SK-N-MC (cell line): ENCODE data around the gene FNDC3B.

Experiments used
- DNase-seq: peaks from one replicate; pipeline ENCODE4 v3.0.0-alpha.2; 2011; ENCODE audit warnings: low read depth, low spot score
- H3K27ac ChIP-seq: fragments of 200-600 bp; sonication (generic); 2 replicates; pipeline ENCODE4 v1.5.1; 2016; ENCODE audit warnings: mixed run types
- H3K36me3 ChIP-seq: fragments of 200-600 bp; sonication (generic); 2 replicates; pipeline ENCODE4 v1.6.1; 2017; ENCODE audit warnings: antibody characterized with exemption, low read length, mixed read lengths; ENCODE audit not compliant: insufficient read depth
- H3K4me3 ChIP-seq: fragments of 200-600 bp; sonication (generic); 2 replicates; pipeline ENCODE4 v1.5.1; 2016
- H3K9ac ChIP-seq: fragments of 200-600 bp; sonication (generic); 2 replicates; pipeline ENCODE4 v1.8.0; 2017; ENCODE audit warnings: mixed run types, mixed read lengths; ENCODE audit not compliant: insufficient read length
- H3K9me3 ChIP-seq: fragments of 200-600 bp; sonication (generic); 2 replicates; pipeline ENCODE4 v1.6.1; 2017; ENCODE audit warnings: low read depth, mild to moderate bottlenecking, antibody characterized with exemption, low read length, moderate library complexity, mixed read lengths
- EZH2 ChIP-seq: fragments of 200-600 bp; sonication (generic); IDR thresholded peaks from one replicate; pipeline ENCODE4 v1.6.1; 2017; ENCODE audit warnings: antibody characterized with exemption
- FOXP2 ChIP-seq: optimal IDR thresholded peaks from 2 replicates; pipeline ENCODE3; 2011; ENCODE audit warnings: mild to moderate bottlenecking, moderate library complexity; ENCODE audit not compliant: insufficient read depth; ENCODE audit errors: extremely low read length, control extremely low read depth
- POLR2AphosphoS5 ChIP-seq: IDR thresholded peaks from 2 replicates; pipeline ENCODE4 v1.6.1; 2012; ENCODE audit warnings: mild to moderate bottlenecking, low read depth, low read length, borderline replicate concordance

Gene FNDC3B

DNA sequence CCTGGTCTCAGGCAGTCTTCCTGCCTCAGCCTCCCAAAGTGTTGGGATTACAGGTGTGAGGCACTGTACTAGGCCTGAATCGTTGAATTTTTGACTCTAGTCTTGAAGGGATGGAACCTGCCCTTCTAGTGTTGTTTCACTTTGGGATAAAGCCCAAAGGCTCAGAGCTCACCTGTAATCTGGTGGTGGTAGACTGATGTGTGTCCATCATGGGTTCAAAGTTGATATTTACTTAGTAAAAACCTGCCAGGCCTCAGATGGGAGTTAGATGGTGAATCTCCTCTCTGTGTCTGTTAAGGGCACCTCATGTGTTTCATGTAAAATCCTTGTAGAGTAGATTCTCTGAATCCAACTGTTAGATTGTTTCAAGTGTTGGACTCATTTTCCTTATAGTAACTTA lies 41.1 kb downstream of the FNDC3B start:
- TF ChIP-seq EZH2, result no peak
- TF ChIP-seq FOXP2, result no peak
- TF ChIP-seq POLR2AphosphoS5, result no peak
- Histone ChIP-seq H3K4me3 (no peak overlapping the region), H3K9me3 (no peaks in the 10 kb centered on the region), H3K27ac (no peak overlapping the region), H3K9ac (no peak overlapping the region), H3K36me3 (0 out of 2 replicates have a peak, but pooled peaks cover 7% of the 10 kb centered on the region)
- DNase-seq, result no peak

DNA sequence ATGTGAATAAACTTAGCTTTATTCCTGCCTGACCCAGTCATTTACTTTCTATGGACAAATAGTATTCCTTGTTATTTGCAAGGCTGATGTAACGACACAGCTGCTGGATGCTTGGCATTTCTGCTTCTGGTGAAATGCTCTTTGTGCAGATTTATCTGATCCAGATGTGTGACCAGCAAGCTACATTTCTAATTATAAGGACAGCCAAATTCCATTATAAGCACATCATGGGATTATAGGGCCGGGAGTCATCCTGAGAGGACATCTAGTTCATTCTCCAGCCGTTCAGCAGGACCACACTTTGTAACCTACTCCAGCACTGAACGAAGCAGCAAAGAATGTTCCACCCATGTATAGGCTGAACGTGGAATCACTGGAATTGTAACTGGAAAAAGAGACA lies 42.9 kb downstream of the FNDC3B start:
- peak; percentile 85 for DNase-seq
- Histone ChIP-seq H3K36me3 (0 out of 2 replicates have a peak, but pooled peaks cover 7% of the 10 kb centered on the region), H3K9ac (peak overlapping the region; percentile 62), H3K9me3 (no peaks in the 10 kb centered on the region), H3K27ac (peak overlapping the region; percentile 93), H3K4me3 (peak overlapping the region; percentile 50)
- TF ChIP-seq EZH2 (no peak), POLR2AphosphoS5 (peak; percentile 34; the same call in 1 of the 2 replicates)

- TF ChIP-seq FOXP2 (no peak), POLR2AphosphoS5 (no peak), EZH2 (no peak)
- no peak for DNase-seq
- H3K4me3 ChIP-seq, result peak overlapping the region; percentile 50
- no peaks in the 10 kb centered on the region for H3K9me3 ChIP-seq
- 0 out of 2 replicates have a peak, but pooled peaks cover 7% of the 10 kb centered on the region for H3K36me3 ChIP-seq
- peak overlapping the region; percentile 93 for H3K27ac ChIP-seq
- peak overlapping the region; percentile 62 for H3K9ac ChIP-seq
Measured at GRCh38 chr3:172082820-172083513, 43.6 kb downstream of the FNDC3B start.

- 0 out of 2 replicates have a peak, but pooled peaks cover 7% of the 10 kb centered on the region for H3K36me3 ChIP-seq
- H3K4me3 ChIP-seq, result no peak overlapping the region
- H3K9me3 ChIP-seq, result no peaks in the 10 kb centered on the region
- H3K9ac ChIP-seq, result no peak overlapping the region
- TF ChIP-seq FOXP2 (no peak), EZH2 (no peak), POLR2AphosphoS5 (no peak)
- no peak for DNase-seq
- no peak overlapping the region for H3K27ac ChIP-seq
Measured at GRCh38 chr3:172083995-172084409, 44.6 kb downstream of the FNDC3B start.

DNA sequence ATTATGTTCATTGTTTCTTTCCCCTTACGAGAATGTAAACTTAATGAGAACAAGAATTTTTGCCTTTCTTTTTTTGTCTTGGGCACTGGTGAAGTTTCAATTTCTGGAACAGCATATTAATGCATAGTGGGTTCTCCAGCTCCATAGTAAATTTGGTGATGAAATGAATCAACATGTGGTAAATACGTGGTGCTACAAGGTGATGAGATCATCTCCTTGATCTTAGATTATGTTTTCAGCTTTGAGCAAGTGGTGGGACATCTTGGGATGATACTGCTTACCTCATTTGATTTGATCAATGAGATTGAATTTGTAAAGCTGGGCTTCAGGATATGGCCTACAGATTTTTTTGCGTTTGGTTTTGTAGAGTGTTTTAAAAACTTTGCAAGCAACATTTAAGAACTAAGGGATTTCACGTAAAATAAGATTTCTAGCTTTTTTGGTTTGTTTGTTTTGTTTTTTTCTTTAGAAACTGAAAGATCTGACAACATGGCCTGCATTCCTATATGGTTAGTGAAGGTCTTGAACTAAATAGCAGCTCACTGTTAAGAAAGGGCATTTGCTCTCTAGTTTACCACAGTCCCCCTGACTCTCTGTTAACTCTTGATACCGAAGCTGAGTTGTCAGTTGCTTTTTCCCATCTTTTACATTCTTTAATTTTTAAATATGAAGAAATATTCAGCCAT lies 45.6 kb downstream of the FNDC3B start:
- DNase-seq, result no peak
- no peak overlapping the region for H3K4me3 ChIP-seq
- H3K9ac ChIP-seq, result no peak overlapping the region
- peak overlapping the region; percentile 58 for H3K27ac ChIP-seq
- H3K36me3 ChIP-seq, result 0 out of 2 replicates have a peak, but pooled peaks cover 7% of the 10 kb centered on the region
- TF ChIP-seq POLR2AphosphoS5 (no peak), FOXP2 (no peak), EZH2 (no peak)
- no peaks in the 10 kb centered on the region for H3K9me3 ChIP-seq

DNA sequence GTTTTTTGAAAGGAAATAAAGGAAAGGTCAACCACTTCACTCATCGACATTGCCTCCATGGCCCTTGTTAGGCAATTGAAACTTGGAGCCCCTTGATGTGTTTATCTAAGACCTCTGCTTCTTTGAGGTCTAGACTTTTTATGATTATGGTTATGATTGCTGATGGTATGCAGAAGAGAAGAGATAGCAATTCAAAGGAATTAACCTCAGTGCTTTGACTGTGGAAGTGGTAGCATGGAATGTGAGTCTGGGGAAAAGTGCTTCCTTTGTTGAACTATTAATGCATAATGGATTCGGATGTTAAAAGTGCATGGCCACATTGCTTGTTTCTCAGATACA lies 46.1 kb downstream of the FNDC3B start:
- Histone ChIP-seq H3K27ac (peak overlapping the region; percentile 58), H3K4me3 (no peak overlapping the region), H3K9me3 (no peaks in the 10 kb centered on the region), H3K36me3 (0 out of 2 replicates have a peak, but pooled peaks cover 7% of the 10 kb centered on the region), H3K9ac (no peak overlapping the region)
- peak; percentile 50 for DNase-seq
- TF ChIP-seq POLR2AphosphoS5, result no peak

DNA sequence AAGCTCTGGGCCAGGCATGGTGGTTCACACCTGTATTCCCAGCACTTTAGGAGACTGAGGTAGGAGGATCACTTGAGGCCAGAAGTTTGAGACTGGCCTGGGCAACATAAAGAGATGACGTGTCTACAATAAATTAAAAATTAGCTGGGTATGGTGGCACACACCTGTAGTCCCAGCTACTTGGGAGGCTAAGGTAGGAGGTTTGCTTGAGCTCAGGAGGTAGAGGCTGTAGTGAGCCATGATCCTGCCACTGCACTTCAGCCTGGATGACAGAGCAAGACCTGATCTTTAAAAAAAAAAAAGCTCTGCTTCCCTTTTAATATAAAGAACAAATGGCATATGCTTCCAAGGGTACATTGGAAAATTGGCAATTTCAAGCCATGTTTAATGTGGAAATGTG lies 46.7 kb downstream of the FNDC3B start:
- H3K27ac ChIP-seq, result peak overlapping the region; percentile 88
- no peak overlapping the region for H3K4me3 ChIP-seq
- TF ChIP-seq POLR2AphosphoS5 (no peak), FOXP2 (no peak), EZH2 (no peak)
- 0 out of 2 replicates have a peak, but pooled peaks cover 7% of the 10 kb centered on the region for H3K36me3 ChIP-seq
- no peak for DNase-seq
- no peak overlapping the region for H3K9ac ChIP-seq
- H3K9me3 ChIP-seq, result no peaks in the 10 kb centered on the region

DNA sequence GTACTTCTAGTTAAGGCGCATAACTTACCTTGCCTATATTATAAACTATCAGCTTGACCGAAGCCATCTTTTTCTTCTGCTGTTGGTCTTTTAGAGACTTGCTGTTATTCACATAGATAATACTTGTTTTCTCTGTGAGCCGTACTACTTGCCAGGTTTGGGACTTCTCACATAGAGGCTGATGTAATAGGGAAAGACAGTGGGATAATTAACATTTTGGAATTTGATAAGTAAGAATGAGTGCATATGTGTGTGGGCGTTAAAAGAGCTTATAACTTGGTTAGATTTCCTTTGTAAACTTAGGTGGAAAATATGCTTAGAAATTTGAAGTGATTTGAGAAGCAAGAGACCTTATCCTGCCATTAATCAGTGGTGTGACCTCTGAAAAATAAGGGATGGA lies 47.8 kb downstream of the FNDC3B start:
- Histone ChIP-seq H3K9me3 (no peaks in the 10 kb centered on the region), H3K27ac (peak overlapping the region; percentile 88), H3K4me3 (peak overlapping the region; percentile 59), H3K36me3 (0 out of 2 replicates have a peak, but pooled peaks cover 7% of the 10 kb centered on the region), H3K9ac (peak overlapping the region; percentile 59)
- TF ChIP-seq POLR2AphosphoS5 (no peak), EZH2 (no peak), FOXP2 (no peak)
- no peak for DNase-seq
